Stimulated activated naive CD8-positive, alpha-beta T cell treated with anti-CD3 and anti-CD28 coated beads, Interleukin-15, Interleukin-2, amounts not matched to agents 100 U/mL and 50 U/mL, for 24 hours (primary cell): ENCODE results near the gene SCGB1A1.

Experiments
- ATAC-seq: fragments of 150-1000 bp; cut with Tn5 transposase; one replicate; pipeline ENCODE4 v1.10.0; 2021
- DNase-seq: peaks from one replicate; pipeline ENCODE4 v3.0.0; 2021

Gene SCGB1A1

GRCh38 chr11:62421996-62422395, 3.2 kb downstream of the SCGB1A1 start:
- DNase-seq (no peak), ATAC-seq (no peak)

- DNase-seq (no peak), ATAC-seq (no peak)
These were observed 4.2 kb downstream of the SCGB1A1 start for GRCh38 chr11:62423012-62423411.

- DNase-seq (no peak), ATAC-seq (peak; percentile 76)
These were observed 8.9 kb downstream of the SCGB1A1 start for GRCh38 chr11:62427630-62428233.

GRCh38 chr11:62428871-62429560, 10.2 kb downstream of the SCGB1A1 start:
- DNase-seq, result no peak

GRCh38 chr11:62430425-62430824, 11.6 kb downstream of the SCGB1A1 start:
- DNase-seq, result no peak
- no peak for ATAC-seq

More at GRCh38 chr11:62428871-62429560, 10.2 kb downstream of the SCGB1A1 start:
- ATAC-seq, result no peak

- no peak for ATAC-seq
- DNase-seq, result no peak
These were observed 12.5 kb downstream of the SCGB1A1 start for GRCh38 chr11:62431171-62431901.

- DNase-seq (no peak), ATAC-seq (no peak)
These were observed 13.9 kb downstream of the SCGB1A1 start for GRCh38 chr11:62432695-62433094.

GRCh38 chr11:62433141-62433903, 14.5 kb downstream of the SCGB1A1 start:
- no peak for DNase-seq
- ATAC-seq, result no peak

GRCh38 chr11:62433904-62434276, 15.1 kb downstream of the SCGB1A1 start:
- DNase-seq (no peak), ATAC-seq (no peak)

GRCh38 chr11:62435846-62436660, 17.2 kb downstream of the SCGB1A1 start:
- DNase-seq, result no peak
- no peak for ATAC-seq

GRCh38 chr11:62437616-62438015, 18.8 kb downstream of the SCGB1A1 start:
- DNase-seq (no peak), ATAC-seq (no peak)

GRCh38 chr11:62438641-62439040, 19.8 kb downstream of the SCGB1A1 start:
- ATAC-seq, result no peak

GRCh38 chr11:62439785-62440602, 21.2 kb downstream of the SCGB1A1 start:
- ATAC-seq, result no peak

More at GRCh38 chr11:62438641-62439040, 19.8 kb downstream of the SCGB1A1 start:
- no peak for DNase-seq

GRCh38 chr11:62443390-62444235, 24.8 kb downstream of the SCGB1A1 start:
- ATAC-seq (no peak), DNase-seq (no peak)

More at GRCh38 chr11:62439785-62440602, 21.2 kb downstream of the SCGB1A1 start:
- DNase-seq, result no peak

GRCh38 chr11:62444236-62444833, 25.5 kb downstream of the SCGB1A1 start:
- peak; percentile 53 for ATAC-seq
- peak; percentile 63 for DNase-seq

GRCh38 chr11:62444835-62445234, 26.0 kb downstream of the SCGB1A1 start:
- ATAC-seq, result no peak
- DNase-seq, result no peak

- DNase-seq (no peak), ATAC-seq (no peak)
These were observed 26.5 kb downstream of the SCGB1A1 start for GRCh38 chr11:62445314-62445740.

- ATAC-seq, result no peak
These were observed 27.3 kb downstream of the SCGB1A1 start for GRCh38 chr11:62446091-62446490.

GRCh38 chr11:62449451-62449851, 30.6 kb downstream of the SCGB1A1 start:
- DNase-seq, result no peak
- ATAC-seq, result no peak

More at GRCh38 chr11:62446091-62446490, 27.3 kb downstream of the SCGB1A1 start:
- no peak for DNase-seq
